PC-3 (cell line): ENCODE measurements around the gene GRIN2C.

Source experiments
- EZH2 ChIP-seq: fragments of 300-600 bp; sonication (generic); IDR thresholded peaks from one replicate; pipeline ENCODE4 v1.6.1; 2017; ENCODE audit warnings: antibody characterized with exemption, mild to moderate bottlenecking, low read length; ENCODE audit not compliant: unreplicated experiment
- EZH2phosphoT487 ChIP-seq: fragments of 300-600 bp; sonication (generic); IDR thresholded peaks from 2 replicates; pipeline ENCODE4 v1.6.1; 2018; ENCODE audit warnings: mild to moderate bottlenecking, antibody characterized with exemption, low read length, borderline replicate concordance
- TF ChIP-seq, protein P1 (sequence below): fragments of 300-600 bp; sonication (generic); conservative IDR thresholded peaks from 2 replicates; pipeline ENCODE4 v1.5.1; 2017; ENCODE audit warnings: antibody characterized with exemption, low read depth, mild to moderate bottlenecking, low read length

DNA sequence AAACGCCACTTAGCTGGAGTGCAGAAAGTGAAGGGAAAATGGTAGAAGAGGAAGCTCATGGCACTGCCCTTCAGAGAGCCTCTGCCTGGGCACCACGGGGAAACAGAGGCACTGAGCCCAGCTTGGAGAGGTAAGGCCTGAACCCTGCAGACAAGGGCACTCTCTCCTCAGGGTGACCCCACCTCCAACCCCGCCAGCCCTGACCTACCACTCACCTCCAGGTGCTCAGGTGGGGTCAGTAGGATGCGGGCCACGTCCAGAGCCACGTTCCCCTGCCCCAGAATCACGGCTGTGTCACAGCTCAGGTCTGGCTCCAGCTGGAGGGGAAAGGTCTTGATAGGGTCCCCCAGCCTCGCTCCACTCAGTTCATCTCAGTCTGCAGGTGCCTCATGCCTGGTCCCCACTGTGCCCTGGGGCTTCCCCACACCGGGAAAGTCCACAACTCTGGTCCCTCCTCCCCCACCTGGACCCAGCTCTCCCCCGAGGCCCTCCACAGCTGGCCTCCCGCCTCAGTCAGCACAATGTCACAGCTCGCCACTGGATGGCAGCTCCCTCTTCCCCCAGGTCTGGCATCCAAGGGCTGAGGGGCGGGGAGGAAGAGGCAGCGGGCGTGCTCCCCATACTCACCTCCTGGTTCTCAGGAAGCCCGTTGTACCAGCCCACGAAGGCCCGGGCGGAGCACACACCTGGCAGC, 6.0 kb upstream of the GRIN2C start:
- TF ChIP-seq, protein P1, sequence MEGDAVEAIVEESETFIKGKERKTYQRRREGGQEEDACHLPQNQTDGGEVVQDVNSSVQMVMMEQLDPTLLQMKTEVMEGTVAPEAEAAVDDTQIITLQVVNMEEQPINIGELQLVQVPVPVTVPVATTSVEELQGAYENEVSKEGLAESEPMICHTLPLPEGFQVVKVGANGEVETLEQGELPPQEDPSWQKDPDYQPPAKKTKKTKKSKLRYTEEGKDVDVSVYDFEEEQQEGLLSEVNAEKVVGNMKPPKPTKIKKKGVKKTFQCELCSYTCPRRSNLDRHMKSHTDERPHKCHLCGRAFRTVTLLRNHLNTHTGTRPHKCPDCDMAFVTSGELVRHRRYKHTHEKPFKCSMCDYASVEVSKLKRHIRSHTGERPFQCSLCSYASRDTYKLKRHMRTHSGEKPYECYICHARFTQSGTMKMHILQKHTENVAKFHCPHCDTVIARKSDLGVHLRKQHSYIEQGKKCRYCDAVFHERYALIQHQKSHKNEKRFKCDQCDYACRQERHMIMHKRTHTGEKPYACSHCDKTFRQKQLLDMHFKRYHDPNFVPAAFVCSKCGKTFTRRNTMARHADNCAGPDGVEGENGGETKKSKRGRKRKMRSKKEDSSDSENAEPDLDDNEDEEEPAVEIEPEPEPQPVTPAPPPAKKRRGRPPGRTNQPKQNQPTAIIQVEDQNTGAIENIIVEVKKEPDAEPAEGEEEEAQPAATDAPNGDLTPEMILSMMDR: no peak
- TF ChIP-seq EZH2 (no peak), EZH2phosphoT487 (no peak)
